Stimulated activated CD4-positive, alpha-beta T cell treated with anti-CD3 and anti-CD28 coated beads, Interleukin-15, amount 100 ng/mL, for 48 hours (primary cell): ENCODE results near the gene GALNT10.

Experiments used
- DNase-seq, 2 donors: peaks; one replicate each; pipeline ENCODE4 v3.0.0-alpha.2; 2020; ENCODE audit warnings: low read depth in 2 of 2

GALNT10 gene

GRCh38 chr5:154321546-154321945 is 131.0 kb downstream of the GALNT10 start:
- no peak for DNase-seq

GRCh38 chr5:154324033-154324432 is 133.5 kb downstream of the GALNT10 start:
- DNase-seq = no peak

- DNase-seq = no peak
These were observed 135.0 kb downstream of the GALNT10 start for GRCh38 chr5:154325566-154325965.

- no peak for DNase-seq
These were observed 138.5 kb downstream of the GALNT10 start for GRCh38 chr5:154329062-154329461.

- no peak for DNase-seq
These were observed 139.0 kb downstream of the GALNT10 start for GRCh38 chr5:154329519-154330040.

- DNase-seq = no peak
These were observed 139.6 kb downstream of the GALNT10 start for GRCh38 chr5:154330097-154330667.

GRCh38 chr5:154331232-154331631 is 140.7 kb downstream of the GALNT10 start:
- DNase-seq = no peak

- no peak for DNase-seq
These were observed 141.4 kb downstream of the GALNT10 start for GRCh38 chr5:154331924-154332323.

- DNase-seq = no peak
These were observed 141.9 kb downstream of the GALNT10 start for GRCh38 chr5:154332451-154332850.

GRCh38 chr5:154333016-154333415 is 142.5 kb downstream of the GALNT10 start:
- no peak for DNase-seq

- no peak for DNase-seq
These were observed 144.0 kb downstream of the GALNT10 start for GRCh38 chr5:154334406-154335064.

GRCh38 chr5:154335065-154335448 is 144.5 kb downstream of the GALNT10 start:
- no peak for DNase-seq

GRCh38 chr5:154341620-154342019 is 151.1 kb downstream of the GALNT10 start:
- no peak for DNase-seq

- no peak for DNase-seq
These were observed 151.7 kb downstream of the GALNT10 start for GRCh38 chr5:154342211-154342610.

GRCh38 chr5:154342963-154343362 is 152.4 kb downstream of the GALNT10 start:
- DNase-seq = no peak

GRCh38 chr5:154344461-154344860 is 153.9 kb downstream of the GALNT10 start:
- DNase-seq = no peak

- no peak for DNase-seq
These were observed 154.9 kb downstream of the GALNT10 start for GRCh38 chr5:154345255-154345952.

GRCh38 chr5:154346427-154346826 is 155.9 kb downstream of the GALNT10 start:
- no peak for DNase-seq

GRCh38 chr5:154349626-154350264 is 159.2 kb downstream of the GALNT10 start:
- no peak for DNase-seq

GRCh38 chr5:154351141-154351540 is 160.6 kb downstream of the GALNT10 start:
- no peak for DNase-seq

GRCh38 chr5:154351566-154351965 is 161.0 kb downstream of the GALNT10 start:
- DNase-seq = no peak

- no peak for DNase-seq
These were observed 162.5 kb downstream of the GALNT10 start for GRCh38 chr5:154352960-154353548.
